H1 (cell line): ENCODE data around the gene SPDYE3. TPM values are rescaled to one million over a fixed set of nuclear protein-coding genes. Genes with fewer than 3 reads are reported as not detected.
"Not testable (repeated sequence)": the region's sequence is repeated elsewhere in the genome, so short reads cannot be mapped to it uniquely, and the experiment has no call there.

ENCODE experiments used
- CTCF ChIA-PET: fragments of 300-600 bp; sonication (Branson Sonifier 250); formaldehyde crosslinking; loops from one replicate; lab custom pipeline; 2021; ENCODE audit not compliant: partially characterized antibody; lab: Charles Lee
- POLR2A ChIA-PET: fragments of 300-600 bp; sonication (Branson Sonifier 250); formaldehyde crosslinking; loops from one replicate; lab custom pipeline; 2021; ENCODE audit warnings: inconsistent platforms; ENCODE audit not compliant: partially characterized antibody; lab: Charles Lee
- DNase-seq, 2 experiments: peaks; one replicate each; pipeline versions ENCODE4 v3.0.0 to v3.0.0-alpha.2; 2010 to 2022; ENCODE audit warnings: low spot score in 2 of 2, low read depth in 1 of 2, mixed read lengths in 1 of 2
- FAIRE-seq: peaks from 2 replicates; lab custom pipeline; 2011; peaks lifted over from hg19 to GRCh38; lab: Jason Lieb, UNC
- H2AFZ ChIP-seq: 2 replicates; pipeline ENCODE4 v1.8.1; 2012; ENCODE audit warnings: low read length, inconsistent platforms
- H2AK5ac ChIP-seq: 2 replicates; pipeline ENCODE4 v1.6.1; 2013; ENCODE audit warnings: low read depth, low read length
- H2BK120ac ChIP-seq: replicated peaks from 2 replicates; pipeline ENCODE3; 2013; ENCODE audit warnings: low read depth, low read length, inconsistent platforms
- H2BK12ac ChIP-seq: 2 replicates; pipeline ENCODE4 v1.6.1; 2013; ENCODE audit warnings: low read depth, low read length
- H2BK15ac ChIP-seq: 2 replicates; pipeline ENCODE4 v1.6.1; 2013; ENCODE audit warnings: low read length
- H2BK20ac ChIP-seq: 2 replicates; pipeline ENCODE4 v1.6.1; 2013; ENCODE audit warnings: low read length
- H2BK5ac ChIP-seq: 2 replicates; pipeline ENCODE4 v1.6.1; 2013; ENCODE audit warnings: low read depth, low read length
- H3K14ac ChIP-seq: 2 replicates; pipeline ENCODE4 v1.6.1; 2013; ENCODE audit warnings: inconsistent platforms; ENCODE audit not compliant: insufficient read length
- H3K18ac ChIP-seq: 2 replicates; pipeline ENCODE4 v1.6.1; 2013; ENCODE audit warnings: low read length; ENCODE audit errors: extremely low read depth
- H3K23ac ChIP-seq: 2 replicates; pipeline ENCODE4 v1.6.1; 2013; ENCODE audit warnings: inconsistent platforms; ENCODE audit not compliant: insufficient read length
- H3K23me2 ChIP-seq: 2 replicates; pipeline ENCODE4 v1.6.1; 2013; ENCODE audit warnings: low read depth, low read length
- H3K27ac ChIP-seq: 2 replicates; pipeline ENCODE4 v1.6.1; 2011; ENCODE audit warnings: low read depth, low read length, inconsistent platforms
- H3K27me3 ChIP-seq, 4 experiments: replicated peaks in 1 of 4; 1 replicate in 1 of 4; 2 replicates in 3 of 4; pipeline versions ENCODE4 v1.6.1 to v1.8.1; 2011 to 2013; ENCODE audit warnings: low read length in 3 of 4, mild to moderate bottlenecking in 3 of 4, inconsistent platforms in 2 of 4, mixed read lengths in 2 of 4, moderate library complexity in 1 of 4; ENCODE audit not compliant: control insufficient read depth in 3 of 4, insufficient read depth in 3 of 4; ENCODE audit errors: extremely low read depth in 1 of 4
- H3K36me3 ChIP-seq, 4 experiments: 2 replicates each; pipeline versions ENCODE4 v1.6.1 to v1.8.1; 2011 to 2013; ENCODE audit warnings: mild to moderate bottlenecking in 4 of 4, low read length in 3 of 4, moderate library complexity in 2 of 4, control low read depth in 1 of 4, inconsistent platforms in 1 of 4; ENCODE audit not compliant: insufficient read depth in 4 of 4, control insufficient read depth in 2 of 4
- H3K4ac ChIP-seq: replicated peaks from 2 replicates; pipeline ENCODE3; 2013; ENCODE audit warnings: low read length, low read depth, mixed read lengths, inconsistent platforms; ENCODE audit not compliant: insufficient read length
- H3K4me1 ChIP-seq, 4 experiments: replicated peaks in 1 of 4; 1 replicate in 1 of 4; 2 replicates in 3 of 4; pipeline versions ENCODE4 v1.6.1 to v1.8.1; 2011 to 2013; ENCODE audit warnings: low read length in 3 of 4, inconsistent platforms in 2 of 4, mixed read lengths in 1 of 4; ENCODE audit not compliant: insufficient read depth in 4 of 4, control insufficient read depth in 3 of 4
- H3K4me2 ChIP-seq, 2 experiments: 2 replicates each; pipeline versions ENCODE4 v1.6.1 to v1.8.1; 2011 to 2013; ENCODE audit warnings: low read depth in 2 of 2, low read length in 2 of 2, control low read depth in 1 of 2, inconsistent platforms in 1 of 2, mild to moderate bottlenecking in 1 of 2; ENCODE audit not compliant: insufficient read depth in 1 of 2
- H3K4me3 ChIP-seq, 4 experiments: fragments of 200-600, 300-600 bp in 1 of 4; sonication (generic), shearing (Covaris generic), sonication (Bioruptor Twin) in 1 of 4; 2 replicates each; pipeline versions ENCODE4 v1.5.1 to v1.8.1; 2011 to 2016; ENCODE audit warnings: low read length in 4 of 4, low read depth in 3 of 4, control low read depth in 2 of 4, inconsistent platforms in 2 of 4, mild to moderate bottlenecking in 2 of 4, mixed read lengths in 1 of 4, moderate library complexity in 1 of 4; ENCODE audit not compliant: insufficient read depth in 2 of 4; ENCODE audit errors: extremely low read depth in 1 of 4
- H3K56ac ChIP-seq: replicated peaks from 2 replicates; pipeline ENCODE3; 2013; ENCODE audit warnings: low read depth, mild to moderate bottlenecking, mixed read lengths, low read length, inconsistent platforms; ENCODE audit not compliant: insufficient read length
- H3K79me1 ChIP-seq: 2 replicates; pipeline ENCODE4 v1.6.1; 2013; ENCODE audit warnings: low read depth, low read length, control low read depth
- H3K79me2 ChIP-seq, 2 experiments: 2 replicates each; pipeline versions ENCODE4 v1.6.1 to v1.8.1; 2012 to 2013; ENCODE audit warnings: low read length in 2 of 2, mild to moderate bottlenecking in 2 of 2, inconsistent platforms in 1 of 2; ENCODE audit not compliant: insufficient read depth in 2 of 2, control insufficient read depth in 1 of 2
- H3K9ac ChIP-seq, 4 experiments: replicated peaks in 1 of 4; 1 replicate in 1 of 4; 2 replicates in 3 of 4; pipeline versions ENCODE4 v1.6.1 to v1.8.1; 2011 to 2013; ENCODE audit warnings: low read depth in 3 of 4, low read length in 3 of 4, control low read depth in 2 of 4, mild to moderate bottlenecking in 2 of 4, moderate library complexity in 2 of 4, inconsistent platforms in 1 of 4; ENCODE audit errors: extremely low read depth in 1 of 4
- H3K9me3 ChIP-seq, 2 experiments: 2 replicates each; pipeline versions ENCODE4 v1.6.1 to v1.8.1; 2012 to 2013; ENCODE audit warnings: mild to moderate bottlenecking in 2 of 2, moderate library complexity in 2 of 2, control low read depth in 1 of 2, inconsistent platforms in 1 of 2, low read depth in 1 of 2, low read length in 1 of 2, mixed read lengths in 1 of 2; ENCODE audit not compliant: insufficient read depth in 2 of 2
- H4K20me1 ChIP-seq, 2 experiments: replicated peaks in 1 of 2; 2 replicates each; pipeline versions ENCODE3 to v1.8.1; 2011 to 2013; ENCODE audit warnings: inconsistent platforms in 2 of 2, low read length in 2 of 2, mild to moderate bottlenecking in 1 of 2; ENCODE audit not compliant: insufficient read depth in 2 of 2, control insufficient read depth in 1 of 2
- H4K5ac ChIP-seq: 2 replicates; pipeline ENCODE4 v1.6.1; 2013; ENCODE audit warnings: low read length, low read depth, mixed read lengths, inconsistent platforms; ENCODE audit not compliant: insufficient read length
- H4K8ac ChIP-seq: 2 replicates; pipeline ENCODE4 v1.8.0; 2013; ENCODE audit warnings: mild to moderate bottlenecking, moderate library complexity, low read length, inconsistent platforms; ENCODE audit not compliant: insufficient read depth; ENCODE audit errors: extremely low read depth
- H4K91ac ChIP-seq: replicated peaks from 2 replicates; pipeline ENCODE3; 2013; ENCODE audit warnings: low read length, mixed read lengths, inconsistent platforms; ENCODE audit not compliant: insufficient read length
- WGBS, 2 experiments: shearing (Covaris generic) in 1 of 2; methylation state at CpG; one replicate each; pipeline versions ENCODE4 v1.1.6 to v1.1.7; 2013 to 2015; ENCODE audit warnings: low lambda C conversion rate in 2 of 2, mixed read lengths in 2 of 2, inconsistent platforms in 1 of 2, low coverage in 1 of 2, missing lambda C conversion rate in 1 of 2; ENCODE audit not compliant: insufficient replicate concordance in 2 of 2, insufficient coverage in 1 of 2, insufficient read length in 1 of 2; ENCODE audit errors: extremely low coverage in 1 of 2, missing lambda C conversion rate in 1 of 2; 5-methylcytosine and 5-hydroxymethylcytosine counted together
- polyA plus RNA-seq, 7 experiments: library from polyadenylated mRNA; depleted of rRNA in 3 of 7; stranded (reverse) in 5 of 7; unstranded in 2 of 7; fragments of >200 nt in 5 of 7; fragments of 200-250 nt in 2 of 7; gene quantifications; 1 replicate in 5 of 7; 2 replicates in 1 of 7; 4 replicates in 1 of 7; pipeline versions ENCODE4 v1.2.1 to v1.2.3, GENCODE V29; 2011 to 2013; ENCODE audit warnings: missing spikeins in 2 of 7, mixed read lengths in 2 of 7
- total RNA-seq: library from RNA; stranded (reverse); fragmentation: NEBNext Ultra II Directional; extraction: Animal tissue kit (Norgen Biotek cat#: 25700); gene quantifications from 2 replicates; pipeline ENCODE4 v1.2.1, GENCODE V29; 2021

SPDYE3 gene
- total and polyA plus RNA-seq, 2 of the 8 experiments (the other 6 are each of a cell fraction or from before 2014, with no cell fraction given) = not detected

DNA sequence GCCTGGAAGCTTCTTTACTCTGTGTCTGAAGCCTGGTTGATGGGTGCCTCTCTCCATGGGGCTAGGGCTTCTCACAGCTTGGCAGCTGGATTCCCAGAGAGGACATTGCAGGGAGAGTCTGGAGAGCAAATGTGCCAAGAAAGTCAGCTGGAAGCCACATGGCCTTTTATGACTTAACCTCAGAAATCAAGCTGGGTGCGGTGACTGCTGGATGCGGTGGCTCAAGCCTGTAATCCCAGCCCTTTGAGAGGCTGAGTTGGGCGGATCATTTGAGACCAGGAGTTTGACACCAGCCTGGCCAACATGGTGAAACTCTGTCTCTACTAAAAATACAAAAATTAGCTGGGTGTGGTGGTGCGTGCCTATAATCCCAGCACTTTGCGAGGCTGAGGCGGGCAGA lies 31.4 kb upstream of the SPDYE3 start:
- H4K91ac ChIP-seq, H2BK20ac ChIP-seq, H3K23me2 ChIP-seq, FAIRE-seq, H2BK5ac ChIP-seq, POLR2A ChIA-PET, H3K4ac ChIP-seq, H4K5ac ChIP-seq, H3K56ac ChIP-seq, H3K36me3 ChIP-seq, H4K20me1 ChIP-seq, DNase-seq, H3K27ac ChIP-seq, H3K27me3 ChIP-seq, H3K4me1 ChIP-seq, H2BK12ac ChIP-seq, H3K9me3 ChIP-seq, H3K4me2 ChIP-seq, H4K8ac ChIP-seq, H2BK120ac ChIP-seq, H3K79me1 ChIP-seq, H2BK15ac ChIP-seq, H3K79me2 ChIP-seq, H3K4me3 ChIP-seq, H3K9ac ChIP-seq, H2AK5ac ChIP-seq, H3K18ac ChIP-seq, H3K14ac ChIP-seq, CTCF ChIA-PET, H3K23ac ChIP-seq, H2AFZ ChIP-seq: not testable (repeated sequence)
- WGBS, 2 experiments = 96% methylated on average over 6 of the region's 6 CpGs; no CpG with 5 or more reads in 1 of the 2 experiments

DNA sequence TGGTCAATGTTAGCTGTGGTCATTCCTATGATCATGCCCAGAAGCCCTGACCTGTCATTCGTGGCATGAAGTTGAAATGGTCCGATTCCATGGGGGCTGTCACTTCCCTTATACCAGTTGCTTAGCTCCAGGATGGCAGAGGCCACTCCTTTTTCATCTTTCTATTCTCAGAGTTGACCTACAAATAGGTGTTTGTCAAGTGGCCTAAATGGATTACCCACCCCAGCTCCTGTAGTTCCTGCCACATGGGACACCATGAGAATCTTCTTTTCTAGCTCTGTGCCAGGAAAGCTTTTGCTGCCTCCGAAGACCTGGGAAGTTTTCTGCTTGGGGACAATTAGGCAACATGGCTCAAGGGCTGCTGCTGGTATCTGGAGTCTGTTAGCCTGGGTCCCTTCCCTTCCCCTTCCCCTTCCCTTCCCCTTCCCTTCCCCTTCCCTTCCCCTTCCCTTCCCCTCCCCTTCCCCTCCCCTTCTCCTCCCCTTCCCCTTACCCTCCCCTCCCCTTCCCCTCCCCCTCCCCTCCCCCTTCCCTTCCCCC lies 25.4 kb upstream of the SPDYE3 start:
- H2AK5ac ChIP-seq, DNase-seq, H2BK5ac ChIP-seq, H3K27ac ChIP-seq, H4K20me1 ChIP-seq, H3K79me1 ChIP-seq, H4K91ac ChIP-seq, H3K23ac ChIP-seq, H2BK15ac ChIP-seq, H3K4ac ChIP-seq, H3K56ac ChIP-seq, H3K4me3 ChIP-seq, H3K4me2 ChIP-seq, H4K5ac ChIP-seq, POLR2A ChIA-PET, CTCF ChIA-PET, H3K23me2 ChIP-seq, H4K8ac ChIP-seq, H3K27me3 ChIP-seq, H2BK20ac ChIP-seq, H2BK12ac ChIP-seq, H3K18ac ChIP-seq, H3K79me2 ChIP-seq, H3K36me3 ChIP-seq, H3K9me3 ChIP-seq, FAIRE-seq, H3K14ac ChIP-seq, H3K4me1 ChIP-seq, H2AFZ ChIP-seq, H3K9ac ChIP-seq, H2BK120ac ChIP-seq: not testable (repeated sequence)
- WGBS, 2 experiments = 96% methylated on average over 2 of the region's 3 CpGs; no CpG with 5 or more reads in 1 of the 2 experiments
